Fibroblast of skin of left biceps (primary cell): Measurements from ENCODE around the gene NSUN6.
A peak's percentile ranks its signal among the peaks of the same experiment; 100 is the strongest.

Source experiments
- DNase-seq, 2 experiments: peaks; one replicate each; pipeline ENCODE4 v3.0.0-alpha.2; 2013; ENCODE audit warnings: low read depth in 2 of 2

The NSUN6 gene

DNA sequence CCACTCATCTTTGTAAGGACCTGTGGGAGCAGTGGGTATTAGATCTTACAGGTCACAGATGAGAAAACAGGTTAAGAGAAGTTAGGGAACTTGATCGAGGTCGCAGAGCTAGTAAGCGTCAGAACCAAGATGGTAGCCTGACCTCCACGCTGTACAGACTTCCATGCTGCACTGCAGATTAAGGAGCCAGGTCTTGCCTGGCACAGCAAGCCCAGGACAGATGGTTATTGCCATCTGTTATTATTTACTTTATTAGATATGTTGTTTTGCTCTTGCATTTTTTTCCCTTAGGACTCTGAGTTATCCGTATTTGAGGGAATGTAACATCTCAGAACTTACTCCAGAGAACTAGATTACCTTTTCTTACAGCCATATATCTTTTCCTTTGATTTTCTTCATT, 147.2 kb downstream of the NSUN6 start:
- DNase-seq, result no peak

DNA sequence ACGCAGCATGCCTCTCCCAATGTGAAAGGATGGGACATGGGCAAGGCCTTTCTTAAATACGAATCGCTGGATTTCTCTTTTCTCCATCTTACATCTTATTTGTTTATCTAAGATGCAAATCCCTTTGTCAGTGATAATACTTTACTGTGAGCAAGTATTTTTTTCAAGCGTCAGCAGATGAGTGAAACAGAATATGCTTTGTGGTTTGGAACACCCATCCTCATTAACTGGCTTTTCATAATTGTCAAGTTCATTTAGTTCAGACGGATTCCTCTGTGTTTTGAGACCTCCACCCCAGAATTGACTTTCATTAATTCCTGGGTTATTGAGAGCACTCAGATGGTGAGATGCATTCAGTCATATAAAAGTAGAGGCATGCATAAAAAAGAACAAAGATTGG, 149.8 kb downstream of the NSUN6 start:
- DNase-seq, result no peak

DNA sequence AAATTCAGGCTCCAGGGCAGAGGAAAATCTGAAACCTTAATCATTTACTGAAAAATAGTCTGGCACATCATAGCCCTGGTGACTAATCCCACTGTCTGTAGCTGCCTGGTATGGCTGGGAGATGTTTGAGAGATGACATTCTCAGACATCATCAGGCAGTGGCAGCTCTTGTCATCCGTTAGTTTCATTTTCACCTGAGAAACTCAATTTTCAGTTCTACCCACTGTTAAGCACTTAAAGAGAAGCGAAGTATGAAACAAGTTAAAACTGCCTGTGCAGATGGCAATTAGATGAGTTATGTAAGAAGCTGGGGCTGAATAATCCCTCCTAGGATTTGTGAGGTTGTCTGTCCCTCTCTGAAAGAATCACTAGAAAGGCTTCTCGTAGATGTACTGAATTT, 150.2 kb downstream of the NSUN6 start:
- DNase-seq, result peak in 1 of 2 experiments; percentile 3

DNA sequence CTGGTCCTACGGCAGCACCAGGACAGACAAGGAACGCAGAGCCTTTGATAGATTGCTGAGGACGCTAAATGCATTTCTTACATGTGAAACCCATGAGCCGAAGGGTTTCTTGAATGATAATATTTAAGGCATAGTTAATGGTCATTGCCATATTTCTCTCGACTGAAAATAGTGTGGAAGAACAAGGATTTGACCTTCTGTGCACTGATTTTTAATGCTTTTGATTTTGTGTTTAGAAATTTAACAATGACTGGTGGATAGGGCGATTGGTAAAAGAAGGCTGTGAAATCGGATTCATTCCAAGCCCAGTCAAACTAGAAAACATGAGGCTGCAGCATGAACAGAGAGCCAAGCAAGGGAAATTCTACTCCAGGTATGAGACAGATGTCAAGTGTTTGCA, 150.8 kb downstream of the NSUN6 start:
- DNase-seq, result no peak

DNA sequence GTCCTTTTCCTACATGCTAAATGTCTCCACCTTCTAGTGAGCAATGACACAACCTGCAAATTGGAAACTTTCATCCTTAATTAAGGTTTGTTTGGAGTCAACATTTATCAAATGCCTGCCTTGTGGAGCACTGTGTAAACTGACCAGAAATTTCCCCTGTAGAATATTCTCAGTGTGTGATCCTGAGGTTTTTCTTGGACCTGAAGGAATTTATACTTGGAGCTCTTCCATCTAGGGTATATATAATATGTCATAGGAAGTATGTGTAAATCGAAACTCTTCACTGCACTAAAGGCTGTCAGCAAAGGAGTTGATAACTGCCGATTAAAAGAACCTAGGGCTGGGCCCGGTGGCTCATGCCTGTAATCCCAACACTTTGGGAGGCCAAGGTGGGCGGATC, 152.4 kb downstream of the NSUN6 start:
- DNase-seq, result peak in 1 of 2 experiments; percentile 14

DNA sequence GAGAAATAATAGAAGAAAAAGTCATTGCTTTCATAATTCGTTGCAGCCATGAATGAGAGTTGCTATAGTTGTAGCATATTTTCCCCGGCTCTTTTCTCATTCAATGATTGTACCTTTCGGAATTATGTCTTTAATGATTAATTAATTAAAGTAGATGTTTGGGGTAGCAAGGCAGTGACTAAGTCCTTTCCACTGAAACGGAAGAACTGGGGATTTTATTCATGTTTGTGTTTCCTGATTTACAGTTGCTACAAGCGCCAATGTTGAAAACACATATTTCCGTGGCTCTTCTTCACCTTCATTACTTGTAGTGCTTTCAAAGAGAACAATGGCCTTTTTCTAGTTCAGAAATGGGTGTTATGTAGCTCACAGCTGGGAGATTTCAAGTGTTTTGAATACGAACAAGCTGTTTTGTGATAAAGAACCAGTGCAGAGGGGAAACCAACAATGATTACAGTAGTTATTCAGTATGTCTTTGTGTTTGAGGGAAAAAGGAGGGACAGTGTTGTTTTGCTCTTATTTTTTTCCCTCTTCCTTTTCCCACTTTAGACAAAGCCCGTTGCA, 153.5 kb downstream of the NSUN6 start:
- DNase-seq, result no peak
